PFSK-1 (cell line): ENCODE measurements around the gene RAD9A.

ENCODE experiments used
- FOXP2 ChIP-seq: optimal IDR thresholded peaks from 2 replicates; pipeline ENCODE3; 2011; ENCODE audit warnings: borderline replicate concordance, control low read depth, inconsistent platforms; ENCODE audit not compliant: insufficient read depth; ENCODE audit errors: extremely low read length, extremely low read depth
- POLR2AphosphoS5 ChIP-seq: IDR thresholded peaks from 2 replicates; pipeline ENCODE4 v1.6.1; 2012; ENCODE audit warnings: low read depth, mild to moderate bottlenecking, control low read depth, low read length, moderate library complexity
- REST ChIP-seq, 2 experiments: IDR thresholded peaks; 2 replicates each; pipeline versions ENCODE4 v1.6.1 to v1.8.0; 2011 to 2012; ENCODE audit warnings: low read depth in 2 of 2, low read length in 2 of 2, control low read depth in 1 of 2, inconsistent platforms in 1 of 2, mild to moderate bottlenecking in 1 of 2, moderate library complexity in 1 of 2; ENCODE audit not compliant: insufficient read depth in 1 of 2
- SIN3A ChIP-seq: IDR thresholded peaks from 2 replicates; pipeline ENCODE4 v1.6.1; 2012; ENCODE audit warnings: mild to moderate bottlenecking, low read length, moderate library complexity, borderline replicate concordance; ENCODE audit not compliant: insufficient read depth
- TAF1 ChIP-seq: IDR thresholded peaks from 2 replicates; pipeline ENCODE4 v1.6.1; 2012; ENCODE audit warnings: low read length, control low read depth, borderline replicate concordance; ENCODE audit not compliant: insufficient read depth

DNA sequence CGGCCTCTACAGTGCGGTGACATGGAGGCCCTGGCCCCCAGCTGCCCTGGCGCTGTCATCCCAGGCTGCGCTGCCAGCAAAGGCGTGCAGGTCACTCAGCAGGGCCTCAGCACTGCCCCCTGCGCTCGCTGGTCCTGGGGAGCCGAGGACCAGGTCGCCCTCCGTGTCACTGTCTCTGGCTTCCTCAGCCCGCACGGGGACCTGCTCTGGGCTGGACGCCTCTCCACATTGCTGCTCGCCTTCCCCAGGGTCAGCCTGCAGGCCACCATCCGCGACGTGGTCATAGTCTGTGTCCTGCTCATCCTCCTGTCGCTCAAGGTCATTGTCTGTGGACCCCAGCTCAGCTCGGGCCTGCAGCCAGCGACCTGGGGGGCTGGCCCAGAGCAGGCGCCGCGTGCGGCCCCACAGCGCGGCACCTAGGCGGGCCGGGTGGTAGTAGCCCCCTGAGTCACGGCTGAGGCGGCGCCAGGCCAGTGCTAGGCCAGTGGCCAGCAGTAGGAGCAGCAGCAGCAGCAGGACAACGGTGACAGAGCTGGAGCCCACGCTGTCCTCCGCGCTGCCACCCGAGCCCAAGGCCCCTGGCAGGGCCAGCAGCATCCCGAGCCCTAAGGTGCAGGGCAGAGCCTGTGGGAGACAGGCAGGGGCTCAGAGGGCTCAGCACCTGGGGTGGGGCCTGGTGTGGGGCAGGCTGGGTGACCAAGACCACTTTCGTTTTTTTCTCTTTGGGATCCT lies 44.1 kb downstream of the RAD9A start:
- TF ChIP-seq TAF1 (no peak), POLR2AphosphoS5 (0 out of 2 replicates have a peak, but pooled peaks have one; percentile 6), REST (IDR thresholded peaks at IDR 0.05; ENCODE audit: insufficient read depth in 1 of 2, low read depth in 2 of 2, low read length in 2 of 2) (no peak), FOXP2 (no peak), SIN3A (no peak)
